Lower lobe of right lung (tissue), 2 donors: ENCODE measurements around the gene NCKAP1. TPM values are rescaled to one million over a fixed set of nuclear protein-coding genes. Genes with fewer than 3 reads are reported as not detected.

ENCODE experiments used
- ATAC-seq, 2 donors: fragments of 200-7000 bp; cut with Tn5 transposase; one replicate each; pipeline ENCODE4 v1.9.1; 2020 to 2022; ENCODE audit warnings: mild to moderate bottlenecking in 2 of 2, moderate library complexity in 2 of 2
- DNase-seq: peaks from one replicate; pipeline ENCODE4 v3.0.0-alpha.2; 2020
- H3K27ac ChIP-seq: fragments of 200-600 bp; one replicate; pipeline ENCODE4 v1.8.0; 2022
- H3K27me3 ChIP-seq: fragments of 200-600 bp; one replicate; pipeline ENCODE4 v1.8.0; 2022; ENCODE audit warnings: low read depth
- H3K36me3 ChIP-seq: fragments of 200-600 bp; one replicate; pipeline ENCODE4 v1.8.0; 2022; ENCODE audit warnings: mild to moderate bottlenecking
- H3K4me1 ChIP-seq: fragments of 200-600 bp; one replicate; pipeline ENCODE4 v1.8.0; 2022
- H3K4me3 ChIP-seq: fragments of 200-600 bp; one replicate; pipeline ENCODE4 v1.8.0; 2022; ENCODE audit warnings: mild to moderate bottlenecking
- H3K9me3 ChIP-seq: fragments of 200-600 bp; one replicate; pipeline ENCODE4 v1.8.0; 2022
- intact Hi-C: fragments of 100-400 bp; cut with DNase I; formaldehyde crosslinking; loops from one replicate; pipeline ENCODE4 v1.11.0; 2022
- total RNA-seq: library from RNA; stranded (reverse); fragmentation: NEBNext Ultra II Directional; extraction: Animal tissue kit (Norgen Biotek cat#: 25700); gene quantifications from one replicate; pipeline ENCODE4 v1.2.1, GENCODE V29; 2021
- TF ChIP-seq, protein P1 (sequence below): fragments of 200-600 bp; IDR thresholded peaks from one replicate; pipeline ENCODE4 v1.8.0; 2022; ENCODE audit warnings: antibody characterized with exemption, mild to moderate bottlenecking
- donor health status: DM: no; HTN: yes; CAD: no; lungs with severe emphysema.

NCKAP1 gene
- total RNA-seq, 1 donor from 2014 or later, result 96.8 TPM

GRCh38 chr2:182920089-182920488 is 118.2 kb downstream of the NCKAP1 start:
- Histone ChIP-seq H3K27me3 (no peaks in the 10 kb centered on the region), H3K9me3 (no peaks in the 10 kb centered on the region), H3K4me1 (no peaks in the 10 kb centered on the region), H3K4me3 (no peak overlapping the region), H3K27ac (no peak overlapping the region), H3K36me3 (peaks cover 39% of the 10 kb centered on the region)
- ATAC-seq (no peak), DNase-seq (no peak)
- TF ChIP-seq, protein P1, sequence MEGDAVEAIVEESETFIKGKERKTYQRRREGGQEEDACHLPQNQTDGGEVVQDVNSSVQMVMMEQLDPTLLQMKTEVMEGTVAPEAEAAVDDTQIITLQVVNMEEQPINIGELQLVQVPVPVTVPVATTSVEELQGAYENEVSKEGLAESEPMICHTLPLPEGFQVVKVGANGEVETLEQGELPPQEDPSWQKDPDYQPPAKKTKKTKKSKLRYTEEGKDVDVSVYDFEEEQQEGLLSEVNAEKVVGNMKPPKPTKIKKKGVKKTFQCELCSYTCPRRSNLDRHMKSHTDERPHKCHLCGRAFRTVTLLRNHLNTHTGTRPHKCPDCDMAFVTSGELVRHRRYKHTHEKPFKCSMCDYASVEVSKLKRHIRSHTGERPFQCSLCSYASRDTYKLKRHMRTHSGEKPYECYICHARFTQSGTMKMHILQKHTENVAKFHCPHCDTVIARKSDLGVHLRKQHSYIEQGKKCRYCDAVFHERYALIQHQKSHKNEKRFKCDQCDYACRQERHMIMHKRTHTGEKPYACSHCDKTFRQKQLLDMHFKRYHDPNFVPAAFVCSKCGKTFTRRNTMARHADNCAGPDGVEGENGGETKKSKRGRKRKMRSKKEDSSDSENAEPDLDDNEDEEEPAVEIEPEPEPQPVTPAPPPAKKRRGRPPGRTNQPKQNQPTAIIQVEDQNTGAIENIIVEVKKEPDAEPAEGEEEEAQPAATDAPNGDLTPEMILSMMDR, result no peak
- intact Hi-C loops, result no loop called here

GRCh38 chr2:182918961-182919652 is 119.2 kb downstream of the NCKAP1 start:
- H3K27me3 ChIP-seq, result no peaks in the 10 kb centered on the region
- H3K4me3 ChIP-seq, result no peak overlapping the region
- no peak overlapping the region for H3K27ac ChIP-seq
- no peak for DNase-seq
- H3K36me3 ChIP-seq, result peaks cover 48% of the 10 kb centered on the region
- no peaks in the 10 kb centered on the region for H3K4me1 ChIP-seq
- intact Hi-C loops, result no loop called here
- H3K9me3 ChIP-seq, result no peaks in the 10 kb centered on the region
- TF ChIP-seq, protein P1, result no peak
- ATAC-seq, result no peak

GRCh38 chr2:182917924-182918323 is 120.3 kb downstream of the NCKAP1 start:
- Histone ChIP-seq H3K27me3 (no peaks in the 10 kb centered on the region), H3K36me3 (peaks cover 51% of the 10 kb centered on the region), H3K4me3 (no peak overlapping the region), H3K9me3 (no peaks in the 10 kb centered on the region), H3K27ac (no peak overlapping the region), H3K4me1 (no peaks in the 10 kb centered on the region)
- intact Hi-C loops, result no loop called here
- TF ChIP-seq, protein P1, result no peak
- ATAC-seq (no peak), DNase-seq (no peak)

DNA sequence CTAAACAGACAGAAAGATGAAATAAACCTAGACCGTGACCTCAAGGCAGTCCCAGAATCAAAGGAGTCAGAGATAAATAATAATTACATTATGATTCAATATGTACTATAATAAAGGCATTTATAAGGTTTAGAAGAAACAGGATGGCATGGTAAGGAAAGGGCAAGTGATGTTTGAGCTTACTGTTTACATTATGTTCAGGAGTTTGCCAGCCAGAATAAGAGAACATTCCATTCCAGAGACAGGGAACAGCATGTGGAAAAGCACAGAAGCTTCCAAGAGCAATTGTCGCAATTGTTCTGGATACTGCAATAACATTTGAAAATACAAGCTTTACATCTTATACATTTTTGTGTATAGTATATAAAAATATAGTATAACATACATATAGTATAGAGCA is 121.8 kb downstream of the NCKAP1 start:
- Histone ChIP-seq H3K4me3 (no peak overlapping the region), H3K9me3 (no peaks in the 10 kb centered on the region), H3K27ac (no peak overlapping the region), H3K27me3 (no peaks in the 10 kb centered on the region), H3K4me1 (no peaks in the 10 kb centered on the region), H3K36me3 (peaks cover 51% of the 10 kb centered on the region)
- TF ChIP-seq, protein P1, result no peak
- intact Hi-C loops, result no loop called here
- no peak for DNase-seq
- no peak for ATAC-seq

DNA sequence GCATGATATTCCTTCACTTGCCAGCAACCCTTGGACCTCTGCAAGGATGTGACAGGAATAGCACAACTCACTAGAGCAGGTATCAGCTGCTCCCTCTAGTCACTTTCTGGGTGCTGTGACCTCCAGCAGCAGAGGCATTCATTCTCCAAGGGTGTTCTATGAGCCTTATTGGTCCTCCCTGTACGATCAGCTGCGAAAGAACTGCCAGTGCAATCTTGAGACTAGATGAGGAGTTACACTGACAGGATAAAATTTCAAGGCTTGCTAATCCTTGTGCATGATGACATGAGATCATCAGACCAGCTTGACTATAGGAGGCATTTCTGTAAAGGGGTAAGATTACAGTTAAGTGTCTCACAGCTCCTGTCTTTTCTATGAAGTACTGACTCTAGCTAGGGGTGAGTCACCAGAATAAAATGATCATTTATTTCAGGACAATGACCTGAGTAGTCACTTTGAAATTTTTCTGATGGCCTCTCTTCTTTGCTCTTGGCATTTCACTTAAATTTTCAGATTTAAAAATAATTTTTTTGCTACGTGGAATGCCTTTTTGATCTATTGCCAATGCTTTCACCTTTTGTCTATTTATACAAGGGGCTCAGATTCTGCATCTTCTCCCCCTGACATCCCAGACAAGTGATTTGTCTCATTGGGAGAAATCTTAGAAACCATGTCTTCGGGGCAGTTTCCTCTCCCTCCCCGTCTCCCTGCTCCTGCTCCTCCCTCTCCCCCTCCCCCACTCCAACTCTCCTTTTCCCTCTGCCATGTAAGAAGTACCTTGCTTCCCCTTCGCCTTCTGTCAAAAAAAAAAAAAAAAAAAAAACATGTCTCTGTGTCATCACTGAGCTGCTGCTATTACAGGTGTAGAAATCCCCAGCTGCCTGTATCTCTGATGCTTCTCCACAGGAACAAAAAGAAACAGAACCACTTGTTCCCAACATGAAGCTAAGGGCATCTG is 122.6 kb downstream of the NCKAP1 start:
- intact Hi-C loops, result no loop called here
- H3K27me3 ChIP-seq, result no peaks in the 10 kb centered on the region
- H3K4me1 ChIP-seq, result no peaks in the 10 kb centered on the region
- H3K36me3 ChIP-seq, result peaks cover 48% of the 10 kb centered on the region
- no peaks in the 10 kb centered on the region for H3K9me3 ChIP-seq
- ATAC-seq (no peak), DNase-seq (no peak)
- TF ChIP-seq, protein P1, result no peak
- no peak overlapping the region for H3K4me3 ChIP-seq
- no peak overlapping the region for H3K27ac ChIP-seq
